HL-60 (cell line): ENCODE measurements around the gene FGD3.

Experiments used
- DNase-seq, 2 experiments: peaks; one replicate each; pipeline ENCODE4 v3.0.0-alpha.2; 2010 to 2020; ENCODE audit warnings: low read depth in 1 of 2, low spot score in 1 of 2
- H3K27ac ChIP-seq: fragments of 250-450 bp; sonication (Bioruptor Pico); replicated peaks from 2 replicates; pipeline ENCODE4 v1.5.1; 2020; ENCODE audit warnings: mild to moderate bottlenecking, moderate library complexity
- H3K27me3 ChIP-seq: fragments of 250-450 bp; sonication (Bioruptor Pico); 2 replicates; pipeline ENCODE4 v1.5.1; 2021; ENCODE audit warnings: mild to moderate bottlenecking, moderate library complexity; ENCODE audit not compliant: insufficient read depth, poor library complexity, severe bottlenecking
- H3K4me3 ChIP-seq: replicated peaks from 2 replicates; pipeline ENCODE4 v1.5.1; 2011; ENCODE audit warnings: mild to moderate bottlenecking, control low read depth, low read length; ENCODE audit not compliant: insufficient read depth
- GABPA ChIP-seq: IDR thresholded peaks from 2 replicates; pipeline ENCODE4 v1.6.1; 2012; ENCODE audit warnings: low read depth
- POLR2AphosphoS5 ChIP-seq: IDR thresholded peaks from 2 replicates; pipeline ENCODE4 v1.6.1; 2012; ENCODE audit warnings: low read depth
- SPI1 ChIP-seq: IDR thresholded peaks from 2 replicates; pipeline ENCODE4 v1.6.1; 2012; ENCODE audit warnings: low read depth, mild to moderate bottlenecking, borderline replicate concordance
- TF ChIP-seq, protein P1 (sequence below): IDR thresholded peaks from one replicate; pipeline ENCODE4 v1.5.1; 2011; ENCODE audit warnings: low read length, control low read depth, inconsistent platforms; ENCODE audit not compliant: insufficient read depth
- TF ChIP-seq, protein P2 (sequence below): IDR thresholded peaks from 2 replicates; pipeline ENCODE4 v1.6.1; 2012; ENCODE audit warnings: low read depth; ENCODE audit not compliant: insufficient replicate concordance

The FGD3 gene

DNA sequence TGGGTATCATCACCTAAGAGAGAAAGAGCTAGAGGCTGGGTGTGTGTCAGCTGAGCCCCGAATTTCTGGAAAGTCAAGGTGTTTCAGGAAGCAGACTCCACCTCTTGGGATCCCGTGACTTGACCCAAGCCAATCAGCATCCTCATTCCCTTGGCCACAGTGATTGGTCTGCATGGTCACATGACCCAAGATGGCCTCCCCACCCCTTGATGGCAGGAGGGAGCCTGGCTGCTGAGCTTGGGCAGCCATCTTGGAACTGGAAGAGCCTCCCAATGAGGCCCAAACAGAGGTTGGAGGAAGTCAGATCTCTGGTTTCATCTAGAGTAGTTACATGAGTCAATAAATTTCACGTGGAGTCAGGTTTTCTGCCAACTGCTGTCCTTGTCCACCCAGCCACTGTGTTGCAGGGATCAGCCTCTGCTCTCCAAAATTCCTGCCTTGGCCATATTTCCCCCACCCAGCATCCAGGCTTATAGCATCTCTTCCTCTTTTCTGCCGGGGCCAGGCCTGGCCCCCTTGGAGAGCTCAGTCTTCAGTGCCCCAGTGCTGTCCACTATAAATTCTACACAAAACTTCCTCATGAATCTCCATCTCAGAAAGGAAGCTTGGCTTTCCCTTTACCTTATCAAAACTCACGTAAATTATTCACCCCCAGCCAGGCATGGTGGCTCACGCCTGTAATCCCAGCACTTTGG lies 93.9 kb downstream of the FGD3 start:
- no peak overlapping the region for H3K4me3 ChIP-seq
- peak overlapping the region; percentile 40 for H3K27ac ChIP-seq
- H3K27me3 ChIP-seq: no peaks in the 10 kb centered on the region
- TF ChIP-seq GABPA: no peak
- peak; percentile 54; the same call in 1 of the 2 replicates for TF ChIP-seq SPI1
- no peak for DNase-seq

DNA sequence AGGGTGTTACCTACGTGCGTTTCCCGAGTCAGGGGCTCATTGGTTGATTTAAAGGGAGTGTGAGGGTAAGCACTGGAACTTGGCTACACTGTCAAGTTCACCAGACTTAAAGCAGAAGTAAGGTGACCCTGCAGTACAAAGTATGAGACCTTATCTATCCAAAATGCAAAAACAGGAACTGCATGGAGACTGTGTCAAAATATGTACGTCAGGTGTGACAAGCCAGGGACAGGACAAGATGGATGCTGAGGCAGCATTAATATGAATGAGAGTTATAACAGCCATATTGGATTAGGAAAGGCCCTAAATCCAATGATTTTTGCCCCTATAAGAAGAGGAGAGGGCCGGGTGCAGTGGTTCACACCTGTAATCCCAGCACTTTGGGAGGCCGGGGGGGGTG lies 95.8 kb downstream of the FGD3 start:
- Histone ChIP-seq H3K27ac (peak overlapping the region; percentile 69), H3K27me3 (no peaks in the 10 kb centered on the region), H3K4me3 (no peak overlapping the region)
- DNase-seq: peak in 1 of 2 experiments; percentile 83
- TF ChIP-seq SPI1 (peak; percentile 99), POLR2AphosphoS5 (no peak)

DNA sequence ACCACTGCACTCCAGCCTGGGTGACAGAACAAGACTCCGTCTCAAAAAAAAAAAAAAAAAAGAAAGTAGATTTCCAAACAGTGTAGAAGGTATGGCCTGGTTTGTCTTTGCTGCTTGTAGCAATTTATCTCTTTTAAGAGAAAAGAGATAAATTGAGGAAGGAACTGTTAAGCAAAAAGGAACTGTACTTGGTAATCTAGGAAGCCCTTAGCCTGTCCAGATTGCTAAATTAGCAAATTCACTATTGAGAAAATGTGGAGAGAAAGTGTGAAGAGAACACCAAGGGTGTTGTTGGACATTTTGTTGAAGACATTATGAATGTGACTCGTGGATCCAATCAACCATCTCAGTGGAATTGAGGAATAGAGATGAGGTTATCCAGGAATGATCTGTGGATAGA lies 98.2 kb downstream of the FGD3 start:
- Histone ChIP-seq H3K27ac (peak overlapping the region; percentile 73), H3K4me3 (no peak overlapping the region), H3K27me3 (no peaks in the 10 kb centered on the region)
- peak in 1 of 2 experiments; percentile 56 for DNase-seq
- TF ChIP-seq SPI1 (peak; percentile 78), GABPA (no peak)

DNA sequence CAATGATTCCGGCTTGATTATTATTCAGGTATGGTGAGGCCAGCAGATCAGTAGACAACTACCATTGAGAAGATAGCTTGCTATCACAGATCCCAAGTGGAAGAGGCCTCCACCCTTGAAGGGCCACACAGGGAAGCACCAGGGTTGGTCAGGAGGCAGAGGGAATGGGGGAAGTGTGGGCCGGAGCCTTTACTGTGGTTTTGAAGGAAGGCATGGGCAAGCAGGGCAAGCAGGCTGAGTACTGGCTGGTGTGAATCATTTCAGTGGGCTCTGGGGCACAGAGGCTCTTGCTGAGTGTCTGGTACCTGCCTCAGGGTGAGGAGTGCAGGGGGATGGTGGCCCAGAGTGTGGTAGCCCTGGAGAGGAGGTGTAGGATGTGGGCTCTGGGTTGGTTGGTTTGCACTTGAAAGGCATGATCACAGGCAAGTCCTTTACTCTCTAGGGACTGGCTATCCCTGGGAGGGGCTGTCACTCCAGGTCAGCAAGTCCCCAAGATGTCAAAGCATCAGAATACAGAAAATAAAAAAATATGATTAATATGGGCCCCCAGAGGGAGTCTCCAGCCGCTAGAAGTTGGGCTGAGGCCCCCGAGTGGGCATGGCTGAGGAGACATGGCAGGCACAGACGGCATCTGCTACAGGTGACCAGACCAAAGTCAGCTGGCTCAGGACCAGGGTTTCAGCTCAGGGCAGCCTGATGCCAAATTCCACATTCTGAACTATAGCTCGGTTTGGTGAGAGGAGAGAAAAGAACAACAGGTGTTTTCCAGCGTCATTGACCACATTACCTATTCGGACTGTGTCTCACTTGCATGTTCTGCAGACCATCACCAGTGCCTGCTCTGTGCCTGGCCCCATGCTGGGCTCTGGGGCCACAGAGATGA lies 101.5 kb downstream of the FGD3 start:
- no peaks in the 10 kb centered on the region for H3K27me3 ChIP-seq
- no peak for TF ChIP-seq POLR2AphosphoS5
- TF ChIP-seq SPI1: no peak
- TF ChIP-seq GABPA: no peak
- TF ChIP-seq, protein P1, sequence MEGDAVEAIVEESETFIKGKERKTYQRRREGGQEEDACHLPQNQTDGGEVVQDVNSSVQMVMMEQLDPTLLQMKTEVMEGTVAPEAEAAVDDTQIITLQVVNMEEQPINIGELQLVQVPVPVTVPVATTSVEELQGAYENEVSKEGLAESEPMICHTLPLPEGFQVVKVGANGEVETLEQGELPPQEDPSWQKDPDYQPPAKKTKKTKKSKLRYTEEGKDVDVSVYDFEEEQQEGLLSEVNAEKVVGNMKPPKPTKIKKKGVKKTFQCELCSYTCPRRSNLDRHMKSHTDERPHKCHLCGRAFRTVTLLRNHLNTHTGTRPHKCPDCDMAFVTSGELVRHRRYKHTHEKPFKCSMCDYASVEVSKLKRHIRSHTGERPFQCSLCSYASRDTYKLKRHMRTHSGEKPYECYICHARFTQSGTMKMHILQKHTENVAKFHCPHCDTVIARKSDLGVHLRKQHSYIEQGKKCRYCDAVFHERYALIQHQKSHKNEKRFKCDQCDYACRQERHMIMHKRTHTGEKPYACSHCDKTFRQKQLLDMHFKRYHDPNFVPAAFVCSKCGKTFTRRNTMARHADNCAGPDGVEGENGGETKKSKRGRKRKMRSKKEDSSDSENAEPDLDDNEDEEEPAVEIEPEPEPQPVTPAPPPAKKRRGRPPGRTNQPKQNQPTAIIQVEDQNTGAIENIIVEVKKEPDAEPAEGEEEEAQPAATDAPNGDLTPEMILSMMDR: no peak
- TF ChIP-seq, protein P2, sequence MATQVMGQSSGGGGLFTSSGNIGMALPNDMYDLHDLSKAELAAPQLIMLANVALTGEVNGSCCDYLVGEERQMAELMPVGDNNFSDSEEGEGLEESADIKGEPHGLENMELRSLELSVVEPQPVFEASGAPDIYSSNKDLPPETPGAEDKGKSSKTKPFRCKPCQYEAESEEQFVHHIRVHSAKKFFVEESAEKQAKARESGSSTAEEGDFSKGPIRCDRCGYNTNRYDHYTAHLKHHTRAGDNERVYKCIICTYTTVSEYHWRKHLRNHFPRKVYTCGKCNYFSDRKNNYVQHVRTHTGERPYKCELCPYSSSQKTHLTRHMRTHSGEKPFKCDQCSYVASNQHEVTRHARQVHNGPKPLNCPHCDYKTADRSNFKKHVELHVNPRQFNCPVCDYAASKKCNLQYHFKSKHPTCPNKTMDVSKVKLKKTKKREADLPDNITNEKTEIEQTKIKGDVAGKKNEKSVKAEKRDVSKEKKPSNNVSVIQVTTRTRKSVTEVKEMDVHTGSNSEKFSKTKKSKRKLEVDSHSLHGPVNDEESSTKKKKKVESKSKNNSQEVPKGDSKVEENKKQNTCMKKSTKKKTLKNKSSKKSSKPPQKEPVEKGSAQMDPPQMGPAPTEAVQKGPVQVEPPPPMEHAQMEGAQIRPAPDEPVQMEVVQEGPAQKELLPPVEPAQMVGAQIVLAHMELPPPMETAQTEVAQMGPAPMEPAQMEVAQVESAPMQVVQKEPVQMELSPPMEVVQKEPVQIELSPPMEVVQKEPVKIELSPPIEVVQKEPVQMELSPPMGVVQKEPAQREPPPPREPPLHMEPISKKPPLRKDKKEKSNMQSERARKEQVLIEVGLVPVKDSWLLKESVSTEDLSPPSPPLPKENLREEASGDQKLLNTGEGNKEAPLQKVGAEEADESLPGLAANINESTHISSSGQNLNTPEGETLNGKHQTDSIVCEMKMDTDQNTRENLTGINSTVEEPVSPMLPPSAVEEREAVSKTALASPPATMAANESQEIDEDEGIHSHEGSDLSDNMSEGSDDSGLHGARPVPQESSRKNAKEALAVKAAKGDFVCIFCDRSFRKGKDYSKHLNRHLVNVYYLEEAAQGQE: no peak
- H3K4me3 ChIP-seq: no peak overlapping the region
- H3K27ac ChIP-seq: no peak overlapping the region
- no peak for DNase-seq

DNA sequence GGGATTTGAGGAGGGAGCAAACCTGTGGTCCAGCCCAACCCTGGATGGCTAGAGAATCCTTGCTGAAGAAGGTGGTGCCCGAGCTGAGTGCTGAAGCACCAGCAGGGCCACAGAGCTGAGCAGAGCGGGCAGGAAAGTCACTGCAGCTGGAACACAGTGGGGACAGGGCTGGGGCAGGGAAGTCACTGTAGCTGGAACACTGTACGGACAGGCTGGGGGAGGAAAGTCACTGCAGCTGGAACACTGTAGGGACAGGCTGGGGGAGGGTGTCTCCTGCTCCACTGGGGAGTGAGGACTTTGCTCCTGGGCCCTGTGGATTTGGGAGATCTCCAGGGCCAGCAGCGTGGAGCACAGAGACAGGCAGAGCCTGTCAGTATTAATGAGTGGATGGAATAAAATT lies 102.2 kb downstream of the FGD3 start:
- H3K4me3 ChIP-seq: no peak overlapping the region
- TF ChIP-seq, protein P2: no peak
- no peak for TF ChIP-seq POLR2AphosphoS5
- no peak for TF ChIP-seq GABPA
- TF ChIP-seq SPI1: no peak
- TF ChIP-seq, protein P1: no peak
- DNase-seq: no peak
- H3K27me3 ChIP-seq: no peaks in the 10 kb centered on the region
- H3K27ac ChIP-seq: no peak overlapping the region
